ENCODE data around the gene TNFRSF1A.

TNFRSF1A gene

DNA sequence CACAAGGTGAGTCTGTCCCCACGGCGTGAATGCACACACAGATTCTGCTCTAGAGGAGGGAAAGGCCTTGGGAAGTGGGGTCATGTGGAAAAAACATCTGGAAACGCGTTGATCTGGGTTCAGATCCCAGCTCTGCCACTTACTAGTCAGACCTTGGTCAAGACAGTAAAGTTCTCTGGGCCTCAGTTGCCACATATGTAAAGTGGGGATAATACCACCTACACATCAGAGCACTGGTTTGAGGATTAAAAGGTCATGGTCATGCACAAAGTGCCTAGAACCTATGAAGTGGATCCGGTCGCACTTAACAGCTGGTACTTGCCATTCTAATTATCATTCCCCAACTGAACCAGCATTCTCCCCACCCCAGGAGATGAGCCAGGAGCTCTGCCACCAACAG is 26.7 kb downstream of the TNFRSF1A start:
- H3K4me2 ChIP-seq (ENCODE audit: insufficient read depth, low read length), result no peak overlapping the region
- no peaks in the 10 kb centered on the region for H3K27me3 ChIP-seq (ENCODE audit: insufficient read depth, low read length, poor library complexity)
- no peaks in the 10 kb centered on the region for H3K36me3 ChIP-seq (ENCODE audit: insufficient read depth, low read length)
- H3K9me3 ChIP-seq (ENCODE audit: insufficient read depth, low read length, severe bottlenecking), result no peaks in the 10 kb centered on the region
- DNase-seq, result no peak
- H2AFZ ChIP-seq (ENCODE audit: low read depth, low read length), result no peak overlapping the region
- H3K4me3 ChIP-seq (ENCODE audit: low read depth in 1 of 2, low read length in 2 of 2), result no peak overlapping the region
- no peak overlapping the region for H3K27ac ChIP-seq (ENCODE audit: low read length)
- H3K79me2 ChIP-seq (ENCODE audit: insufficient read depth, low read length), result no peaks in the 10 kb centered on the region
- no peak overlapping the region for H3K9ac ChIP-seq (ENCODE audit: low read depth, low read length)
- no peaks in the 10 kb centered on the region for H4K20me1 ChIP-seq (ENCODE audit: insufficient read depth, low read length)
- no peak for ATAC-seq (ENCODE audit: insufficient read depth, low read depth)
- no peaks in the 10 kb centered on the region for H3K4me1 ChIP-seq (ENCODE audit: insufficient read depth, low read length)
- TF ChIP-seq CTCF (IDR thresholded peaks at IDR 0.05; ENCODE audit: borderline replicate concordance, extremely low read depth, low read length, poor library complexity, severe bottlenecking) (no peak), EZH2 (IDR thresholded peaks at IDR 0.05; ENCODE audit: borderline replicate concordance, low read depth, low read length, severe bottlenecking) (no peak)

DNA sequence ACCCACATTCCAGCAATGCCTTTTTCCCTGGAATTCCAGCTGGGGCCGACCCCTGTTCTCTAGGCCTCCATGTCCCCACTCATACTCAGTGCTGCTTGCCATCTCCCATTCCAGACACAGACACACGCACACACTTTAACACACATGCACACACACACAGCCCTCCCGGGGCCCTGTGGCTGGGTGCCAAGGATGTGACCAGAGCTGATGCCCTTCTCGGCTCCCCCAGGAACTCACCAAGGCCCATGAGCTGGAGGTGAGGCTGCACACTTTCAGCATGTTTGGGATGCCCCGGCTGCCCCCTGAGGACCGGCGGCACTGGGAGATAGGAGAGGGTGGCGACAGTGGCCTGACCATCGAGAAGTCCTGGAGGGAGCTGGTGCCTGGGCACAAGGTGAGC is 27.1 kb downstream of the TNFRSF1A start:
- Histone ChIP-seq H3K4me1 (ENCODE audit: insufficient read depth, low read length) (no peaks in the 10 kb centered on the region), H2AFZ (ENCODE audit: low read depth, low read length) (no peak overlapping the region), H3K36me3 (ENCODE audit: insufficient read depth, low read length) (no peaks in the 10 kb centered on the region), H4K20me1 (ENCODE audit: insufficient read depth, low read length) (no peaks in the 10 kb centered on the region), H3K4me3 (ENCODE audit: low read depth in 1 of 2, low read length in 2 of 2) (no peak overlapping the region), H3K79me2 (ENCODE audit: insufficient read depth, low read length) (no peaks in the 10 kb centered on the region), H3K9me3 (ENCODE audit: insufficient read depth, low read length, severe bottlenecking) (no peaks in the 10 kb centered on the region), H3K27me3 (ENCODE audit: insufficient read depth, low read length, poor library complexity) (no peaks in the 10 kb centered on the region), H3K4me2 (ENCODE audit: insufficient read depth, low read length) (no peak overlapping the region), H3K9ac (ENCODE audit: low read depth, low read length) (no peak overlapping the region), H3K27ac (ENCODE audit: low read length) (no peak overlapping the region)
- ATAC-seq (ENCODE audit: insufficient read depth, low read depth) (no peak), DNase-seq (no peak)
- TF ChIP-seq EZH2 (IDR thresholded peaks at IDR 0.05; ENCODE audit: borderline replicate concordance, low read depth, low read length, severe bottlenecking), result no peak
- no peak for TF ChIP-seq CTCF (IDR thresholded peaks at IDR 0.05; ENCODE audit: borderline replicate concordance, extremely low read depth, low read length, poor library complexity, severe bottlenecking)

DNA sequence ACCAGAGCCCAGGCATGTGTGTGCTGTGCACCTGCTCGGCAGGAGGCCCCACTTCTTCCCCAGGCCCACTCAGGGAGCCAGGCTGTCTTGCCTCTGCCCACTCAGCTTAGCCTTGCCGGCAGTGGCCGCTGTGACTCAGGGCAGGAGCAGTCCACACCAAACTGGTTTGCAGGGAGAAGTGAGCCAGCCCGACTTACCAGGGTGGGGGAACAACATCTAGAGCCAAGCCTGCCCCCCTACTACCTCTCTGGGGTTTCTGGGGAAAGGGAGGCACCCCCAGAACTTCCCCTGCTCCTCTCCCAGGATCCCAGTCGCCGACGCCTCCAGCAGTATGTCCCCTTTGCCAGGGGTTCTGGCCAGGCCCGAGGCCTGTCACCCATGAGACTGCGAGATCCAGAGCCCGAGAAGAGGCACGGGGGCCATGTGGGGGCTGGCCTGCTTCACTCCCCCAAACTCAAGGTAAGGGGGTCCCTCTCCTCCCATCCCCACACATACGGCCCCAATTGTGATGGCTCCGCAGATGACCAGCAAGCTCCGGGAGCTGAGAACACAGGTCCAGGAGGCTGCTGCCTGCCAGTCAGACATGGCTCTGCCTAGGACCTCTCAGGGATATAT is 28.4 kb downstream of the TNFRSF1A start:
- no peak overlapping the region for H3K27ac ChIP-seq (ENCODE audit: low read length)
- DNase-seq, result no peak
- H3K27me3 ChIP-seq (ENCODE audit: insufficient read depth, low read length, poor library complexity), result no peaks in the 10 kb centered on the region
- no peak for TF ChIP-seq EZH2 (IDR thresholded peaks at IDR 0.05; ENCODE audit: borderline replicate concordance, low read depth, low read length, severe bottlenecking)
- TF ChIP-seq CTCF (IDR thresholded peaks at IDR 0.05; ENCODE audit: borderline replicate concordance, extremely low read depth, low read length, poor library complexity, severe bottlenecking), result no peak
- no peaks in the 10 kb centered on the region for H3K9me3 ChIP-seq (ENCODE audit: insufficient read depth, low read length, severe bottlenecking)
- H2AFZ ChIP-seq (ENCODE audit: low read depth, low read length), result no peak overlapping the region
- H3K4me1 ChIP-seq (ENCODE audit: insufficient read depth, low read length), result no peaks in the 10 kb centered on the region
- H3K4me2 ChIP-seq (ENCODE audit: insufficient read depth, low read length), result no peak overlapping the region
- H3K36me3 ChIP-seq (ENCODE audit: insufficient read depth, low read length), result no peaks in the 10 kb centered on the region
- no peak overlapping the region for H3K4me3 ChIP-seq (ENCODE audit: low read depth in 1 of 2, low read length in 2 of 2)
- H3K79me2 ChIP-seq (ENCODE audit: insufficient read depth, low read length), result no peaks in the 10 kb centered on the region
- H3K9ac ChIP-seq (ENCODE audit: low read depth, low read length), result no peak overlapping the region
- no peak for ATAC-seq (ENCODE audit: insufficient read depth, low read depth)
- no peaks in the 10 kb centered on the region for H4K20me1 ChIP-seq (ENCODE audit: insufficient read depth, low read length)
